Skin epidermis (tissue), 12 donors: Measurements from ENCODE around the gene RSPH9.

Experiments used
- H3K27ac ChIP-seq, 21 experiments: fragments of 200-600 bp; sonication (generic) in 11 of 21; one replicate each; pipeline ENCODE4 v1.5.0; 2020; ENCODE audit warnings: mild to moderate bottlenecking in 3 of 21, inconsistent platforms in 2 of 21, moderate library complexity in 2 of 21
- H3K4me3 ChIP-seq, 7 experiments: fragments of 200-600 bp; sonication (generic) in 2 of 7; one replicate each; pipeline ENCODE4 v1.5.0; 2020; ENCODE audit warnings: inconsistent platforms in 2 of 7, mild to moderate bottlenecking in 2 of 7, moderate library complexity in 1 of 7

Gene RSPH9

GRCh38 chr6:43644940-43645612, at the start of gene RSPH9:
Gene RSPH9, plus strand, starts transcription at chr6:43645036. Its CDS starts 63 bp downstream, at chr6:43645099.
- Histone ChIP-seq H3K4me3 (peak within 1 kb of the TSS; percentile 10 to 38 (median 28)), H3K27ac (peak within 1 kb of the TSS in 2 of 21 experiments; percentile 16 to 18)

GRCh38 chr6:43600595-43600994, 44.2 kb upstream of the RSPH9 start:
- Histone ChIP-seq H3K27ac (no peak overlapping the region), H3K4me3 (no peak overlapping the region)

- no peak overlapping the region for H3K27ac ChIP-seq
- H3K4me3 ChIP-seq: no peak overlapping the region
Observed at GRCh38 chr6:43604174-43604573, 40.7 kb upstream of the RSPH9 start.

- no peak overlapping the region for H3K4me3 ChIP-seq
- no peak overlapping the region for H3K27ac ChIP-seq
Observed at GRCh38 chr6:43606019-43606418, 38.8 kb upstream of the RSPH9 start.

- no peak overlapping the region for H3K4me3 ChIP-seq
- no peak overlapping the region for H3K27ac ChIP-seq
Observed at GRCh38 chr6:43608310-43608763, 36.5 kb upstream of the RSPH9 start.

GRCh38 chr6:43608807-43609206, 36.0 kb upstream of the RSPH9 start:
- H3K4me3 ChIP-seq: no peak overlapping the region
- H3K27ac ChIP-seq: no peak overlapping the region

- Histone ChIP-seq H3K27ac (no peak overlapping the region), H3K4me3 (no peak overlapping the region)
Observed at GRCh38 chr6:43609402-43609801, 35.4 kb upstream of the RSPH9 start.

- H3K4me3 ChIP-seq: no peak overlapping the region
- no peak overlapping the region for H3K27ac ChIP-seq
Observed at GRCh38 chr6:43610431-43610830, 34.4 kb upstream of the RSPH9 start.

- Histone ChIP-seq H3K4me3 (no peak overlapping the region), H3K27ac (no peak overlapping the region)
Observed at GRCh38 chr6:43613721-43614395, 31.0 kb upstream of the RSPH9 start.

- H3K27ac ChIP-seq: no peak overlapping the region
Observed at GRCh38 chr6:43614396-43614730, 30.5 kb upstream of the RSPH9 start.

GRCh38 chr6:43616725-43617472, 27.9 kb upstream of the RSPH9 start:
- Histone ChIP-seq H3K4me3 (no peak overlapping the region), H3K27ac (no peak overlapping the region)

More at GRCh38 chr6:43614396-43614730, 30.5 kb upstream of the RSPH9 start:
- H3K4me3 ChIP-seq: no peak overlapping the region

GRCh38 chr6:43621078-43621835, 23.6 kb upstream of the RSPH9 start:
- H3K27ac ChIP-seq: no peak overlapping the region

GRCh38 chr6:43621836-43622180, 23.0 kb upstream of the RSPH9 start:
- H3K27ac ChIP-seq: no peak overlapping the region
- H3K4me3 ChIP-seq: no peak overlapping the region

More at GRCh38 chr6:43621078-43621835, 23.6 kb upstream of the RSPH9 start:
- H3K4me3 ChIP-seq: no peak overlapping the region

- no peak overlapping the region for H3K4me3 ChIP-seq
Observed at GRCh38 chr6:43622541-43622940, 22.3 kb upstream of the RSPH9 start.

GRCh38 chr6:43623880-43624785, 20.7 kb upstream of the RSPH9 start:
- no peak overlapping the region for H3K4me3 ChIP-seq
- H3K27ac ChIP-seq: no peak overlapping the region

More at GRCh38 chr6:43622541-43622940, 22.3 kb upstream of the RSPH9 start:
- no peak overlapping the region for H3K27ac ChIP-seq

GRCh38 chr6:43624786-43625288, 20.0 kb upstream of the RSPH9 start:
- H3K27ac ChIP-seq: no peak overlapping the region
- no peak overlapping the region for H3K4me3 ChIP-seq

- no peak overlapping the region for H3K27ac ChIP-seq
- H3K4me3 ChIP-seq: no peak overlapping the region
Observed at GRCh38 chr6:43625393-43625992, 19.3 kb upstream of the RSPH9 start.

GRCh38 chr6:43627008-43627825, 17.6 kb upstream of the RSPH9 start:
- no peak overlapping the region for H3K4me3 ChIP-seq

More at GRCh38 chr6:43627008-43627825, 17.6 kb upstream of the RSPH9 start:
- H3K27ac ChIP-seq: peak overlapping the region in 12 of 21 experiments; percentile 8 to 99 (median 60)
